HepG2 (cell line): ENCODE results near the gene SURF1. TPM values are rescaled to one million over a fixed set of nuclear protein-coding genes. Genes with fewer than 3 reads are reported as not detected.

Experiments used
- BRD4 ChIP-seq: sonication (generic); formaldehyde crosslinking; IDR thresholded peaks from 2 replicates; pipeline ENCODE4 v1.4.0; 2020; ENCODE audit warnings: missing genetic modification reagents
- CHCHD3 ChIP-seq: sonication (generic); formaldehyde crosslinking; IDR thresholded peaks from 2 replicates; pipeline ENCODE4 v1.8.0; 2022; ENCODE audit warnings: mild to moderate bottlenecking, missing genetic modification reagents, moderate library complexity
- CTCF ChIP-seq: sonication (generic); formaldehyde crosslinking; IDR thresholded peaks from 2 replicates; pipeline ENCODE4 v1.5.0; 2020; ENCODE audit warnings: mild to moderate bottlenecking, missing genetic modification reagents, moderate library complexity
- FOXA1 ChIP-seq, 2 experiments: fragments of 450-650 bp in 1 of 2; sonication (generic) in 1 of 2; formaldehyde crosslinking in 1 of 2; IDR thresholded peaks; 2 replicates each; pipeline versions ENCODE4 v1.4.0 to v1.6.1; 2016 to 2020; ENCODE audit warnings: missing genetic modification reagents in 1 of 2
- GATA4 ChIP-seq: sonication (generic); IDR thresholded peaks from 2 replicates; pipeline ENCODE4 v1.6.1; 2016; ENCODE audit warnings: antibody characterized with exemption, low read depth, borderline replicate concordance
- HNF4A ChIP-seq: sonication (generic); formaldehyde crosslinking; IDR thresholded peaks from 2 replicates; pipeline ENCODE4 v1.4.0; 2020; ENCODE audit warnings: missing genetic modification reagents
- IRF2 ChIP-seq: IDR thresholded peaks from 2 replicates; pipeline ENCODE4 v1.6.1; 2018; ENCODE audit warnings: missing genetic modification reagents, missing compliant biosample characterization
- IRX3 ChIP-seq: sonication (generic); formaldehyde crosslinking; IDR thresholded peaks from 2 replicates; pipeline ENCODE4 v1.8.1; 2023; ENCODE audit warnings: mild to moderate bottlenecking, low read depth, missing genetic modification reagents, borderline replicate concordance
- KMT2B ChIP-seq: IDR thresholded peaks from 2 replicates; pipeline ENCODE4 v1.6.1; 2016; ENCODE audit warnings: missing genetic modification reagents, missing compliant biosample characterization
- PHF5A ChIP-seq: IDR thresholded peaks from one replicate; pipeline ENCODE4 v1.6.1; 2018; ENCODE audit warnings: low read depth, missing genetic modification reagents; ENCODE audit not compliant: unreplicated experiment
- REPIN1 ChIP-seq: sonication (generic); formaldehyde crosslinking; IDR thresholded peaks from 2 replicates; pipeline ENCODE4 v1.8.0; 2022; ENCODE audit warnings: missing genetic modification reagents, low read depth, mild to moderate bottlenecking, borderline replicate concordance
- SKIL ChIP-seq: sonication (generic); formaldehyde crosslinking; IDR thresholded peaks from 2 replicates; pipeline ENCODE4 v1.8.0; 2022; ENCODE audit warnings: missing genetic modification reagents, mild to moderate bottlenecking, moderate library complexity, borderline replicate concordance
- SRSF1 ChIP-seq: fragments of 200-400 bp; formaldehyde crosslinking; optimal IDR thresholded peaks from 2 replicates; pipeline ENCODE3; 2017; ENCODE audit warnings: mild to moderate bottlenecking, low read depth, low read length, moderate library complexity
- ZBTB10 ChIP-seq: sonication (generic); formaldehyde crosslinking; IDR thresholded peaks from 2 replicates; pipeline ENCODE4 v1.4.0; 2020; ENCODE audit warnings: missing genetic modification reagents, borderline replicate concordance
- ZBTB3 ChIP-seq: sonication (generic); formaldehyde crosslinking; IDR thresholded peaks from 2 replicates; pipeline ENCODE4 v1.4.0; 2020; ENCODE audit warnings: low read depth, mild to moderate bottlenecking, moderate library complexity, missing genetic modification reagents, borderline replicate concordance
- ZNF263 ChIP-seq: sonication (generic); formaldehyde crosslinking; IDR thresholded peaks from 2 replicates; pipeline ENCODE4 v1.4.0; 2020; ENCODE audit warnings: missing genetic modification reagents
- ZNF501 ChIP-seq: sonication (generic); formaldehyde crosslinking; IDR thresholded peaks from 2 replicates; pipeline ENCODE4 v1.5.1; 2020; ENCODE audit warnings: mild to moderate bottlenecking, moderate library complexity, missing genetic modification reagents
- ZNF570 ChIP-seq: sonication (generic); formaldehyde crosslinking; IDR thresholded peaks from 2 replicates; pipeline ENCODE4 v1.4.0; 2020; ENCODE audit warnings: mild to moderate bottlenecking, missing genetic modification reagents, borderline replicate concordance
- ZNF589 ChIP-seq: sonication (generic); formaldehyde crosslinking; conservative IDR thresholded peaks from 2 replicates; pipeline ENCODE4 v1.8.0; 2022; ENCODE audit warnings: mild to moderate bottlenecking, moderate library complexity, missing genetic modification reagents
- ZNF749 ChIP-seq: sonication (generic); formaldehyde crosslinking; IDR thresholded peaks from 2 replicates; pipeline ENCODE4 v1.8.0; 2022; ENCODE audit warnings: mild to moderate bottlenecking, missing genetic modification reagents, moderate library complexity, borderline replicate concordance
- polyA plus RNA-seq, 8 experiments: library from polyadenylated mRNA; depleted of rRNA in 3 of 8; stranded (reverse) in 7 of 8; unstranded in 1 of 8; fragments of >200 nt; fragmentation: Illumina TruSeq in 4 of 8; extraction: Trizol in 4 of 8; gene quantifications; 2 replicates each; pipeline versions ENCODE4 v1.2.1 to v1.2.3, GENCODE V29; 2011 to 2016; ENCODE audit warnings: low read depth in 4 of 8, missing spikeins in 1 of 8, mixed read lengths in 1 of 8; ENCODE audit not compliant: insufficient read depth in 1 of 8
- total RNA-seq, 5 experiments: library from RNA; depleted of rRNA; stranded (reverse); fragments of >200 nt; fragmentation: Illumina TruSeq; extraction: Trizol; gene quantifications; 2 replicates each; pipeline ENCODE4 v1.2.3, GENCODE V29; 2016; ENCODE audit warnings: low read depth in 1 of 5

SURF1 gene
- total and polyA plus RNA-seq, 2 of the 13 experiments (the other 11 are each of a cell fraction or from before 2014, with no cell fraction given), result 17.8 to 40.7 TPM

GRCh38 chr9:133377721-133378216, 21.5 kb upstream of the SURF1 start (continued):
- peak; percentile 7; the same call in 1 of the 2 replicates for TF ChIP-seq HNF4A (CRISPR knock-in tag)
- TF ChIP-seq KMT2B (CRISPR knock-in tag), result no peak
- TF ChIP-seq CHCHD3 (CRISPR knock-in tag), result no peak
- TF ChIP-seq SKIL, result no peak
- no peak for TF ChIP-seq BRD4 (CRISPR knock-in tag)
- 0 out of 2 replicates have a peak, but pooled peaks have one; percentile 12 for TF ChIP-seq ZNF263
- peak; percentile 47; the same call in 1 of the 2 replicates for TF ChIP-seq IRF2
- no peak for TF ChIP-seq FOXA1 (IDR thresholded peaks at IDR 0.05)
- TF ChIP-seq FOXA1 (CRISPR knock-in tag; IDR thresholded peaks at IDR 0.05), result peak; percentile 49; the same call in 1 of the 2 replicates
- no peak for TF ChIP-seq REPIN1 (CRISPR knock-in tag)
- TF ChIP-seq ZBTB10, result no peak
- no peak for TF ChIP-seq IRX3 (CRISPR knock-in tag)
- peak; percentile 50 for TF ChIP-seq CTCF (CRISPR knock-in tag)
- TF ChIP-seq PHF5A (CRISPR knock-in tag), result no peak
- no peak for TF ChIP-seq ZNF589
- no peak for TF ChIP-seq ZNF570 (CRISPR knock-in tag)
- 0 out of 2 replicates have a peak, but pooled peaks have one; percentile 24 for TF ChIP-seq ZNF501 (CRISPR knock-in tag)
- TF ChIP-seq ZNF749 (CRISPR knock-in tag), result no peak
- no peak for TF ChIP-seq ZBTB3 (CRISPR knock-in tag)
- TF ChIP-seq SRSF1, result no peak
- TF ChIP-seq GATA4, result no peak
